Left renal cortex interstitium (tissue), 4 donors: Measurements from ENCODE around the gene MYRIP. TPM values are rescaled to one million over a fixed set of nuclear protein-coding genes. Genes with fewer than 3 reads are reported as not detected.
"Not testable (repeated sequence)": the region's sequence is repeated elsewhere in the genome, so short reads cannot be mapped to it uniquely, and the experiment has no call there.

Experiments
- DNase-seq, 4 donors: peaks; one replicate each; pipeline ENCODE4 v3.0.0-alpha.2; 2013; ENCODE audit warnings: low read depth in 4 of 4, low spot score in 2 of 4, missing footprints in 1 of 4
- polyA plus RNA-seq, 4 donors: library from polyadenylated mRNA; unstranded; fragments of 120-200 nt; gene quantifications; one replicate each; pipeline ENCODE4 v1.2.1, GENCODE V29; 2013; ENCODE audit not compliant: insufficient read length in 4 of 4

Gene MYRIP
- polyA plus RNA-seq, 4 donors: 1.9 to 2.4 (median 1.9) TPM

- DNase-seq: not testable (repeated sequence)
These were observed 267.7 kb downstream of the MYRIP start for GRCh38 chr3:40077139-40077538.

- not testable (repeated sequence) for DNase-seq
These were observed 268.6 kb downstream of the MYRIP start for GRCh38 chr3:40077828-40078492.

DNA sequence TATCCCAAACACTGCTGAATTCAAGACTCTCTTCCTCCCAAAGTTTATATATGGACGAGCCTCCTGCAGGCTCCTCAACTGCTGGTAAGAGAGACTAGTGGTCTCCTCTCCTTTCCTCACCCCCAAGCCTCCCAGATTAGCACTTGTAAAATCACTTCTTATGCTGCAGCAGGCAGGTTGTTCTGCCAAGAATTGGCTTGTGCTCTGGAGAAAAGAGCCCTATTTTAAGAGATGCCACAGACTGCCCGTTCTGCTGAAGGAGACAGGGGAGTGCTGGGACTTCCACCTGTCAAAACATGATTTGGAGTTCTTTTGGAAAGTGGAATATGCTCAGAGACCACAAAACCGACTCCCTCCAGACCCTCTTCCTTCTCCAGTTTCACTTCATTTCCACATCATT lies 269.2 kb downstream of the MYRIP start:
- no peak for DNase-seq

- DNase-seq: no peak
These were observed 269.9 kb downstream of the MYRIP start for GRCh38 chr3:40079203-40079846.

DNA sequence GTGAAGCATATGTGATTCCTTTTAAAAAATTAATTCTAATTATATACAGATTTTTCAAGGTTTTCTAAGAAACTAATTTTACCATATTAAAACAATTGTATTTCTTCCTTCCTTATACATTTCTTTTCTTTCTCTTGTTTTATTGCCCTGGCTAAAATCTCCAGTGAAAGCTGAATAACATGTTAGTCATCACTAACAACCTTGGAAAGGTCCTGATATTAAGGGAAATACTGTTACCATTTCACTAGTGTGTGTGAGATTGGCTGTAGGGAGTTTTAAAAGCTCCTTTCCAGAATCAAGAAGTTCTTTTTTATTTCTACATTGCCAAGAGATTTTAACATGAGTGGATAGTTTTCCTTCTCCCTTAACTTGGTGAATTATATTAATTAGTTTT lies 270.4 kb downstream of the MYRIP start:
- no peak for DNase-seq

- DNase-seq: no peak
These were observed 273.7 kb downstream of the MYRIP start for GRCh38 chr3:40083066-40083465.

GRCh38 chr3:40084424-40084823 lies 275.0 kb downstream of the MYRIP start:
- not testable (repeated sequence) for DNase-seq

DNA sequence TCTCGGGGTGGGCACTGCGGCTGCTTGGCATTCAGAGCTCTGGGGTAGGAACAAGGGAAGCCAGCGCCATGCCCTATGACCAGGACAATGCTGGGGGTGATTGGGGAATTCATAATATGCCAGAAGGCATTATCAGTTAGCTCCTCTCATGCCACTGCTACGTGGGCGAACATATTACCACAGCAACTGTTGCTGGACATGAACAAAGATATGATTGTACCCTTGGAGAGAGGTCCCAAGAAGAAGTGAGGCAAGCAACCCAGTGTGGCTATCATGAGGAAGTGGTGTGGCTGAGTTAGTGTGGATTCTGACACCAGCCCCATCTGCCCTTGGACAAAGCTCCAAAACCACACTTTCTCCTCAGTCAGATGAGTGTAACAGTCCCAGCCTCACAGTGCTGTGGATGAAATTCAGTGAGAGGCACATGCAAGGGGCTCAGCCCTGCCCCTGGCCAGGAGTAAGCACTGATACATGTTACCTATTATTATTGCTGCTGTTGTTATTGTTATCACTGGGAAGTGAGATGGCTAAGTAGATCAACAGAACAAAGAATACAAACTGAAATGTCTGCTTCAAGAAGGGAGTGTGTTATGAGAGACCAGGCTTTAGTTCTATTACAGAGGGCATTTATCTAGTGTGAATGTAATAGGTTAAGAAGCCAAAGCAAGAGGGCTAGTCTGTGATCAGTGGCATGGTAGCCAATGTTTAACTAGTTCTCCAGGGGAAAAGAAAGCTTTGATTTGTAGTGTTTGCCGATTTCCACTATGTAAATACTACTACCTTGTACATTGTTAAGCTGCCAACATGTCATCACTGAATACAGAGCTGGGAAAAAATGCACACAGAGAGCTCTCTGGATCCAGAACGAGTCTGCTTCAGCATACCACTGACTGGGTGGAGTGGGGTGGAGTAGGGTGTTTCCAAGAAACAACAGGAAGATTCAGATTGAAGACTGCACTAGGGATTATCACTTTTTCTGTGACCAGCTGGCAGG lies 277.8 kb downstream of the MYRIP start:
- DNase-seq: no peak

DNA sequence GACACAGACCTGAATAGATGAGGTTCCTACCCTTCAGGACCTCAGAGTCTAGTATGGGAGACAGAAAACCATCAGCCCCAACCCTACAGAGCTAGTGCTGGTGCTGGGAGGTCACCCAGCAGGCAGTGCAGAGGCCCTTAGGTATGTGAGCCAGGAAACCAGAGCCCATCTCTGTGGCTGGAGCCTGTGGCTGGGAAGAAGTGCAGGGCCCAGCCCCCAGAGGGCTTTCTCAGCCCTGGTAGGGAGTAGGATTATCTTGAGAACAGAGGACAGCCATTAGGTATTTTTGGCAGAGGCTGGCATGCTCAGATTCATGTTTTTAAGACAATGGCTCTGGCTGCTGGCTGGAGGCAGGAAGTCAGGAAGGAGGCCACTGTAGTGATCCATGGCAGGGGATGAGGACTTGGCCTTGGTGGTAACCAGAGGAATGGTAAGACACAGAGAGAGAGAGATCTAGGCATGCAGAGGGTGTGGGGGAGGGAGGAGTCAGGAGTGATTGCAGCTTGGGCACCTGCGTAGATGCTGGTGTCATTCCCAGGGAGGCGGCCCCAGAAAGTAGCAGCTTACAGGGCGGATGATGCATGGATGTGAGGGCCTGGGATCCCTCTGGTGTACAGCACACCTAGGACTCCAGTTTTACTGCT lies 279.2 kb downstream of the MYRIP start:
- DNase-seq: no peak

DNA sequence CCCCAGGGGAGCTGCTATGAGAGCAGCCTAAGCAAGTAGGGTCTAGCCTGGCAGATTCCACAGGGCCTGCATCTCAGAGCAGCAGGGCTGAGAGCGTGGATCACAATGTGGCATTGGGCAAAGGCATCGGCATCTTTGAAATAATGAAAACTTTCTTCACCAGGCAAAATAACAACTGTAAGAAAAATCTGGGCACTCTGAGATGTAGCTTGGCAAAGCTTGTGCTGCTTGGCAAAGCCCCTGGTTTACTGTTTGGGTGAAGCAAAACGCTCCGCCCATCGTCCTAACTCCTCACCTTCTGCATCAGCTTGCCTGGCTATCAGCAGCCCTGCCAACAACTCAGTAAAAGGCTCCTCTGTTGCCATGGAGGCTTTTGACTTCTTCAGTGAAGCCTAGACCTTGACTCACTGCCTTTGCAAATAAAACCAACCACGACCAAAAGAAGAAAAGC lies 287.3 kb downstream of the MYRIP start:
- no peak for DNase-seq

DNA sequence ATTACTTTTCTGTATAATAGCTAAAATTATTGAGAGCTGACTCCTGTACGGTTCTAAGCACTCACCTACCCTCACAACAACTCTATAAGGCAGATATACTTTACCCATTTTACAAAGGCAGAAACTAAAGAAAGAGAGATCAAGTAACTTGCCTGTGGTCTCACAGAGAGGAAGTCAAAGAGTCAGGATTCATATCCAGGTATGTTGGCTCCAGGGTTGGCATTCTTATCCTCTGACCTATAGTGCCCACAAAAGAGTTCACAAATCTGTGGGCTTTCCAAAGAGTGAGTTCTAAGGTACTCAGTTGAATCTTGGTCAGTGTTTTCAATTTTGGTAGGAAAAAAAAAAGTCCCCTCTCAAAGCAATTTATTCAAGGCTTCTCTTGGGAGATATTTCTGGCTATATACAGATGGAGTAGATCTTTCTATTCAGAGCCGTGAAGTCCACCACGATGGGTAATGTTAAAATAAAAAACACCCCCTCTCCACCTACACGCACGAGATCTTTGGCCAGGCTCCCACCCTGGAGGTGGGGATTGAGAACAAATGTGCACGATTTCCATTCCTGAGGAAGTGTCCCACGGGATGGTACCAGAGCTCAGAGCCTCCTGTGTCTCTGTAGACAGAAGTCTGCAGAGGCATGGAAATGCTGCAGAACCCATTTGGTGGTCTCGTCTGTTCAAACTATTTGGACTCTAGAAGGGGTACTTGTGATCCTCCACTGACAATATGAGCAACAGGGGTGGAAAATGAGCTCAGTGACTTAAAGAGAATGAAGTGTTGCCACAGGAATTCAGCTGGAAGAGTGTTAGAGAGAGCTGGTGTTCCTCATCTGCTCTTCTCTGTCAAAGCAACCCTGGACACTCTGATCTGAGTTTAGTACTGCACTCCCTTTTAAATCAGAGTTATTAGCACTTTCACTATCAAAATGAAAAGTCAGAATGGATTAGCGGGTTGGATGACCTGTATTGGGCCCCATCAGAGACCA lies 288.0 kb downstream of the MYRIP start:
- DNase-seq: no peak

DNA sequence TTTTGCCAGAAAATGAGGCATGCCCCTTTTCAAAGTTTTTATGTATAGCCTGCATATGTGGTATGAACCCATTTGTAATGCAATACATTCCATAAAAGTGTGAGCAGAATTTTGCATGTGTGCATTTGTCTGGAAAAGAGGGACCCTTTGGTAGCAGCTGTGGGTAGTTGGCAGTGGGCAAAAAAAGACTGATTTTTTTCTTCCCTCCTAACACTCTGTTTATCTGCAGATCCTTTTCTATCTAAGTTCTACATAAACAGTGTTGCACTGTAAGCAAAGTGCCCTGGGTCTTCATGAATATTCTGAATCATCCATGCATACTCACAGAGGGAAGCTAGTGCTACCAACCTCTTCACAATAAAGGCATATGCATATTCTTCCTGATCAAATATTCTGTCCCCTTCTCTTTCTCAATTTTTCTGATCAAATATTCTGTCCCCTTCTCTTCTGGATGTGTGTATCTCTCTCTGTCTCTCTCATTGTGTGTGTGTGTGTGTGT lies 288.9 kb downstream of the MYRIP start:
- DNase-seq: no peak

DNA sequence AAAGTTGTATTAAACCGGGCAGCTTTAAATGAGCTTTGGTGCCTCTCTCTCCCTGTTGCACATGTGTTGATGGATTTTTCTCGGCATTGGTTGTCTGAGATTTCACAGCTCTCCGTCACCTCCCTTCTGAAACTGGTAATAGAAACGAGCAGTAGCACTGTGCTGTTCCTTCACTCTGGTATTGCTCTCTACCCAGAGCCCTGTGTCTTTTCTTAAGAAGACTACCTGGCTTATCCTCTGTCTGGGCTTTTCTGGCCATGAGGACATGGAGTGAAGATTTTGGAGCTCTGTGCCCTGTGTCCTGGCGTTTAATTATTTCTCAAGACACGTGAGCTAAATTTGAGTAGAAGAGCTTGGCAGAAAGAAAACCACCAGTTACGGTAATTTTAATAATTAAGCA lies 290.5 kb downstream of the MYRIP start:
- DNase-seq: no peak

DNA sequence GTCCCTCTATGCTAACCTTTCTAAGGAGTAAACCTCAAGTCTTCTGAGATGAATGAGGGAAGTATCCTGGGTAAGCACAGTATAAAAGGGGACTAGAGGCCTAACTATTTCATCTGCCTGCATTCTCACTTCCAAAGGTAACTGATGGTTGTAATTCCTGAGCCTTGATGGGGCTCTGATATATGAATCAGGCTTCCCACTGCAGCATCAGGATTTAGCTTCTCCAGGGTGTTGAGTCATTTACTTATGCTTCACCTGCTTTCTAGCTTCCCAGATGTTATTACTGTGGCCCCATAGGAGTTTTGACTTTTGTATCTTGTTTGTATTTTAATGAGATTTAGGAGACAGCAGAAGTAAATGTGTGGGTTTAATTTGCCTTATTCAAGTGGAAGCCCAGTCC lies 292.8 kb downstream of the MYRIP start:
- DNase-seq: no peak

GRCh38 chr3:40103829-40104228 lies 294.4 kb downstream of the MYRIP start:
- DNase-seq: no peak

DNA sequence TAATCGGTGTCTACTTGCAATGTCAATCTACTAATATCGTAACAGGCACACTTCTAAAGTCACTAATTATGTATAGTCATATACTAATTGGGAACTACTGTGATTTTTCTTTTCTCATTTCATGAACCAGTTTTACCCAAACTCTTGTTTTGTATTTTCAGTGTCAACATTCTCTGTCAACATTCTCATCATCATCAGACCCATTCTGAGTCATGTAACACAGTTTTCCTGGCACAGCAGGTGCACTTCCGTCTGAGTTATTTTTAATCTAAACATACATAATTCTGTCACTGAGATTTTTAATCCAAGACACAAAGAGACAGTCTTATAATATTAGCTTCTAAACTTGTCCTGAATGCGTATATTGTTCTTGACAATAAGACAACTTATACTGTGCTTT lies 295.0 kb downstream of the MYRIP start:
- DNase-seq: no peak

DNA sequence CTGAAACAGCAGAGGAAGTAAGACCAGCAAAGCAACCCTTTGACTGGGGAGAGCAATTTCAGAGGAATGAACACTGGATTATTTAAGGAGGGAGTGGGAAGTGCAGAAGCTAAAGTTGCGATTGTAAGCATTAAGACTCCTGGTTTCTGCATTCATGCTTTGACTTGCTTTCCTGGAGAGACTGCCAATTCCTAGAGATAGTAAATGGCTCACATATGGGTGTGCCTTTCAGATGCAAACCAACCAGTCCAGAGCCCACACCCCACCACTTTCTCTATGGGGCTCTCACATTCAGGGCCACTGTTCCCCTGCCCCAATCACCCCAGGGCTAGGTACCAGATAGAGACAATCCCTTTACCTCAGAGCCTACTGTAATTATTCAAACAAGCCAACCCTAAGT lies 299.2 kb downstream of the MYRIP start:
- DNase-seq: no peak

GRCh38 chr3:40109641-40110490 lies 300.5 kb downstream of the MYRIP start:
- no peak for DNase-seq
